ENCODE results near the gene ACOT11.

DNA sequence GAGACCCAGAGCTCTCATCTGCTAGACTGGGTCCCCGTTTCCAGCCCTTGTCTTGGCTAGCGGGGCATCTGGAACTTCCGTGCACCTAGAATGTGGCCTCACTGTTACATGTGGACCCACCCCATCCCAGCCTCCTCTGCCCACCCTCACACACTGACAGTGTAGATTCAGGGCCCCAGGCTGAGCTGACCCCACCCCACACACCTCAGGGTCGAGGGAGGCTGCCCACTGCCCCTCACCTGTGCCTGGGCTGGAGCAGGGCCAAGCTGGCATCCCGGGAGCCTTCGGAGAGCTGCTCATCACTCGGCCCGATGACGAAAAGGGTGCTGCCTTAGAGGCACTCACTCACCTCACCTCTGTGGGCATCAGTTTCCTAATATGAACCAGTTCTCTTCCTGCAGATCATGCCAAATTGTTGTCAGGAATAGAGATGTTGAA lies 11.1 kb downstream of the ACOT11 start:
- TF ChIP-seq POLR2AphosphoS5 (IDR thresholded peaks at IDR 0.05; ENCODE audit: low read depth, low read length) = no peak
- no peak for TF ChIP-seq SIN3A (IDR thresholded peaks at IDR 0.05; ENCODE audit: borderline replicate concordance, insufficient read depth, low read length)
- no peak for TF ChIP-seq REST (IDR thresholded peaks at IDR 0.05; ENCODE audit: insufficient read depth in 1 of 2, low read depth in 2 of 2, low read length in 2 of 2)

Measured in PFSK-1 (cell line).